HG03064 (cell line): ENCODE results near the gene STN1.
A peak's percentile ranks its signal among the peaks of the same experiment; 100 is the strongest.

ENCODE experiments used
- ATAC-seq: cut with Tn5 transposase; IDR thresholded peaks from one replicate; pipeline ENCODE4 v1.9.1; 2021; ENCODE audit warnings: low read depth; ENCODE audit not compliant: unreplicated experiment

Gene STN1, protein sequence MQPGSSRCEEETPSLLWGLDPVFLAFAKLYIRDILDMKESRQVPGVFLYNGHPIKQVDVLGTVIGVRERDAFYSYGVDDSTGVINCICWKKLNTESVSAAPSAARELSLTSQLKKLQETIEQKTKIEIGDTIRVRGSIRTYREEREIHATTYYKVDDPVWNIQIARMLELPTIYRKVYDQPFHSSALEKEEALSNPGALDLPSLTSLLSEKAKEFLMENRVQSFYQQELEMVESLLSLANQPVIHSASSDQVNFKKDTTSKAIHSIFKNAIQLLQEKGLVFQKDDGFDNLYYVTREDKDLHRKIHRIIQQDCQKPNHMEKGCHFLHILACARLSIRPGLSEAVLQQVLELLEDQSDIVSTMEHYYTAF

DNA sequence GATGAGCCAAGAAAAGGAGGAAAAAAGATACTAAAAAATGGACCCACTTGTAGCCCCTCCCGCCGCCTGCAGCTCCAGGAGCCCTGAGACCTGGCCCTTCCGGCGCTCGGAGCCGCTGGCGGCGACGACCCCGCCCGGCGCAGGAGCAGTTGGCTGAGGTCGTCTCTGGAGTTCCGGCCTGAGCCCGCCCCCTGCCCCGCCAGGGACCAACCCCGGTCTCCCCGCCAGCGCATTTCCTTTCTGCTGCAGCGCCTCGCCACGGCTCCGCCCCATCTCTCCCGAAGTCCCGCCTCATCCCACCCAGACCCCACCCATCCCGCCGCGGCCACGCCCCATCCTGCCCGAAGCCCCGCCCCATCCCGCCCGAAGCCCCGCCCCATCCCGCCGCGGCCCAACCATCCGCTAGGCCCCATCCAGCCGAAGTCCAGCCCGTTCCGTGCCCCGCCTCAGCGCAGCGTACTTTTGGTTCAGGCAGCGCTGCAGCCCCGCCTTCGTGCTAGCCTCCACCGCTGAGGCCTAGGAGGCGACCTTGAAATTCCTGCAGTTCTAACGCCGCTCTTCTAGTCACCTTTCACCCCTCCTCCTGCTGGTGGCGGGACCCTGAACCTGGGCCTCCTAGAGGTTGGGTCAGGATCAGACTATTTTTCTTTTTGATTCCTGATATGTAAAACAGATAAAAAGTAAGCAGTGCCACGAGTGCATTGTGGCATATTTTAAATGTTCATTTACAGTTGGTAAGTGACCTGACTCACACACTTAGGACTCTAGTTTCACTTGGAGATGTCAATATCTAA is at the start of gene STN1:
Gene STN1 (minus strand): TSS at position 132 of the 794 bp plus-strand sequence. CDS start 590 bp downstream, outside the sequence.
- peak; percentile 91 for ATAC-seq

DNA sequence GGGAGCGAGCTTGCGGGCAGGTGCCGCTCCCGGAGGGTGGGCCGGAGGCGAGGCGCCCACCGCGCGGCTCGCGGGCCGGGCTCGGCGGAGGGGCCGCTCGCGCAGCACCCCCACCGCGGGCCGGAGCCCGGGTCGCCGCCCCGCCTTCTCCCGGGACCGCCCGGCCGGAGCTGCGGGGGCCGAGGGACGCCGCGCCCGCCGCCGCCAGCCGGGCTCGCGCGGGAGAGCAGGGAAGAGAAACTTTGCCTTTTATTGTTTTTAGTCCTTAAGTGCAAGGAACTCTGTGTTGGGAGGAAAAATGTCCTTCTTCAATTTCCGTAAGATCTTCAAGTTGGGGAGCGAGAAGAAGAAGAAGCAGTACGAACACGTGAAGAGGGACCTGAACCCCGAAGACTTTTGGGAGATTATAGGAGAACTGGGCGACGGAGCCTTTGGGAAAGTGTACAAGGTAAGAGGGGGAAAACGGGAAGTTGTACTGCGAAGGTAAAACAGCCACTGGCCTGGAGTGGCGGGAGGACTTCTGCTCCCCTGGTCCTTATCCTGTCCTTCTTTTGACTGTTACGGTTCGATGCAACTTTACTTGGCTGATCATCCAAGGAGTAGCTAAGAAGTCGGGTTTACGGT is 49.6 kb upstream of the STN1 start:
- ATAC-seq = peak; percentile 47

DNA sequence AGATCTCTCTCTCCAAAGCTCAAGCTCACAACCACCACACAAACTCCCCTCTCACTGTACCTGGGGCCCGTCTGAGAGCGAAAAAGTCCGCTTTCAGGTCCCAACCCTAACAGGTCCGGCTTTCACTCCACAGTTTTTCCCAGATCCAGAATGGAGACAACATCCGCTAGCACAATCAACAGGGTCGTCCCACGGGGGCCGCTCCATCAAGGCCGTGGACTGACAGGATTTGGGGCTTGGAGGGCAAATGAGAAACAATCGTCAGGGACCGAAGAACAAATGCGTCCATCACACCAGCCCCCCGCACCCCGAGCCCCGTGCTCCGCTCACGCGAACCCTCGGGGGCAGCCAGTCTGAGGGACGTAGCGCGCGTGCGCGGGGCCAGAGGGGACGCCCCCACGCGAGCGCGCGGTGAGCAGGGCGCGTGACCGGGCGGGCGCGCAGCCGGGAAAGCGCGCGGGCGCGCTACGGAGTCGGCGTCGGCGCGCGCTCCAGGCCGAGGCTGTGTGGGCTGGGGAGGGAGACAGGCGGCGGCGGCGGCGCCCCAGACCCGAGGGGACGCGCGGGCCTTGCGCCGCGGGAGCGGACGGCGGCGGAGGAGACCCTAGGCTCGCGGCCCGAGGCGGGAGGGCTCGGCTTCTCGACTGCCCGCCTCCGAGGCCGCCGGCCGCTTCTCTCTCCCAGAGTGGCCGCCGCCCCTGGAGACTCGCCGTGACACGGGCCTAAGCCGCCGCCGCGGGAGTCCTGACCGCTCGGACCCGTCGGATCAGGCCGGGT is 48.9 kb upstream of the STN1 start, which contains the start of gene SLK:
Gene SLK (plus strand): TSS at position 470 of the 777 bp plus-strand sequence. CDS start 606 bp downstream, outside the sequence.
- ATAC-seq = peak; percentile 76

DNA sequence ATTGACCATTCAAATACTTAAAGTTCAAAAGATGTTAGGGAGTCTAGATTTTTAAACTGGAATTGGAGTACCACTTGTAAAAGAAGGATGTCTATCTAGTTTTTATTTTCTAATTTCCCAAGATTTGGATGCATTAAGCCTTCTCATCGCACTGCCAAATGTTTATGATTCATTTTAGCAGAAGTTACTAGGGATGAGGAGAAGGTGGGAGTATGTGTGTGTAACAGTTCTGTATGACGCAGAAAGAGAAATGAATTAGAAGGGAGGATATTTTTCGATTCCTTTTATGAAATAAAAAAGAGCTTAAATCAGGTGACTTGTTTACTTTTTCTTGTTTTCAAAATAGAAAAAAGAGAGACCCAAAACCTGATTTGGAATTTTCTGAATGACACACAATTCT is 42.1 kb upstream of the STN1 start:
- no peak for ATAC-seq

- no peak for ATAC-seq
Observed at GRCh38 chr10:103958996-103959395, 41.0 kb upstream of the STN1 start.

GRCh38 chr10:103954543-103954942 is 36.6 kb upstream of the STN1 start:
- ATAC-seq = no peak

DNA sequence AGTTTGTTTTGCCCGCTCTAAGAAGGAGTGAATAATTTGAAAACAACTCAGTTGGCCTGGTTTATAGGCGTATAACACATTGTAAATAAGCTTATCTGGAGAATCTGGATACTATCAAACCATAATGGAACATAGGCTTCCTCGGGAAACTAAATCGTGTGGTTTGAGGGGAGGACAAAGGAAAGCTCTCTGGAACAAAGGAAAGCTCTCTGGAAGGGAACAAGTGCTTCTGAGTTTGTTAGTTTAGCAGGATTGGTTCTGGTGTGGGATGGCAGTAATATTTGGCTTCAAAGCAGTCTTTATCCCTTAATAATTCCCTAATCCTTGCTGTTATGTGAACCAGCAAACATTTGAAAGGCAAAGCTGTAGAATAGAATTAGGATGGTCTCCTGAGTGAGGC is 34.0 kb upstream of the STN1 start:
- ATAC-seq = no peak

- no peak for ATAC-seq
Observed at GRCh38 chr10:103951183-103951582, 33.2 kb upstream of the STN1 start.

GRCh38 chr10:103949728-103950127 is 31.7 kb upstream of the STN1 start:
- ATAC-seq = no peak

- no peak for ATAC-seq
Observed at GRCh38 chr10:103947799-103948516, 30.0 kb upstream of the STN1 start.

DNA sequence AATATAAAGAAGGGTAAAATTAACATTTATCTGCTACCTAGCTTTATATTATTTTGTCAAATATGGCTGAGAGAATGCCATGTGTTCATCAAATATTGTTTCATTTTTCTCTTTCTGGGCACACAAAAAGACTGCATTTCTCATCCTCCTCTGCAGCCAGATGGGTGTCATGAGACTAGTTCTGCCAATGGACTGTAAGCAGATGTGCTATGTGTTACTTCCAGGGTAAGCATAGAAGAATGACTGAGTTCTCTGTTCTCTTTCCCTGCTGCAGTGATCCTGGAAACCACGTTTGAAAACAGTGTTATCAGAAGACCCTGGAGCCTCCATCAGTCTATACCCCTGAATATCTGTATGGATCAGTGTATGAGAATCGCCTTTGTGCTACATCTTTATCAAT is 24.9 kb upstream of the STN1 start:
- ATAC-seq = no peak

DNA sequence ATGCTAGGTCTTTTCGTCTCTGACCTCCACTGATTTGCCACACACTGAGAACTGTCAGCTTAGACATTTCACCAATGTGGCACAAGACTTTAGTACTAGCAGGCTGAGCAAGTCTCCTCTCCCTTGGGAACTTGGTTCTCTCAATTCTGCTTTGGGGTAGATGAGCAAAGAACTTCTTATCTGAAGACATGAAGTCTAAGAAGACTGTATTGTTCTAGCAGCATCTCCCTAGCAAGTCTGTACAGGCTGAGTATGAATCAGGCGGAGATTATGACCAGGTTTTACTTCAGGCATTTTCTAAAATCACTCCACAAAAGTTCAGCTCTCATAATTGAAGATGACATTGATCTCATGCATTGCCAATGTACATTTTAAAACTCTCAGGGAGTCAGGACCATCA is 23.8 kb upstream of the STN1 start:
- ATAC-seq = no peak

- no peak for ATAC-seq
Observed at GRCh38 chr10:103939522-103939921, 21.5 kb upstream of the STN1 start.

GRCh38 chr10:103936022-103936421 is 18.0 kb upstream of the STN1 start:
- ATAC-seq = no peak

GRCh38 chr10:103934308-103934707 is 16.3 kb upstream of the STN1 start:
- no peak for ATAC-seq

GRCh38 chr10:103933557-103934121 is 15.7 kb upstream of the STN1 start:
- ATAC-seq = no peak

DNA sequence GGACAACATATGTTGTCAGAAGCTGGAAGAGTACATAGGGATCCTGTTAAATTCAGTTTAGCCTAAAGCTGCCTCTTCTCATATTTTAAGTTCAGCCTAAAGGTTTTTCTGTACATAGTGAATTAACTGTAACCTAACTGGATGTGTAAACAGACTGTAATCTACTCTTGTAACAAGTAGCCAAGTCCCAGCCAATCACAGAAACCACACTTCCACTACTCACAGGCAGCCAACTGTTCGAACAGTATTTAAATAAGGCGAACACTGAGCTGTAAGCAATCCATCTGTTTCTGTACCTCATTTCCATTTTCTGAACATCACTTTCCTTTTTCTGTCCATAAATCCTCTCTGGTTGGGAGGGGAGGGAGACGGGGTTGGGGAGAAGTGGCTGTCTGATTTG is 15.0 kb upstream of the STN1 start:
- ATAC-seq = no peak

DNA sequence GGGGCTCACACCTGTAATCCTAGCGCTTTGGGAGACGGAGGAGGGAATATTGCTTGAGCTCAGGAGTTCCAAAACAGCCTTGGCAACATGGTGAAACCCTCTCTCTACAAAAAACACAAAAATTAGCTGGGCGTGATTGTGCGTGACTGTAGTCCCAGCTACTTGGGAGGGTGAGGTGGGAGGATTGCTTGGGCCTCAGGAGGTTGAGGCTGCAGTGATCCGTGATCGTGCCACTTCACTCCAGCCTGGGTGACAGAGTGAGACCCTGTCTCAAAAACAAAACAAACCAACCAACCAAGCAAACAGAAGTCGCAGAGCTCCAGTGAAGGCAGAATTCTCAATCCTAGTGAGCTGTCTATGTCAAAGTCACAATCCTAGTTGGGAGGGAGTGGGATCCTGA is 14.3 kb upstream of the STN1 start:
- ATAC-seq = no peak

DNA sequence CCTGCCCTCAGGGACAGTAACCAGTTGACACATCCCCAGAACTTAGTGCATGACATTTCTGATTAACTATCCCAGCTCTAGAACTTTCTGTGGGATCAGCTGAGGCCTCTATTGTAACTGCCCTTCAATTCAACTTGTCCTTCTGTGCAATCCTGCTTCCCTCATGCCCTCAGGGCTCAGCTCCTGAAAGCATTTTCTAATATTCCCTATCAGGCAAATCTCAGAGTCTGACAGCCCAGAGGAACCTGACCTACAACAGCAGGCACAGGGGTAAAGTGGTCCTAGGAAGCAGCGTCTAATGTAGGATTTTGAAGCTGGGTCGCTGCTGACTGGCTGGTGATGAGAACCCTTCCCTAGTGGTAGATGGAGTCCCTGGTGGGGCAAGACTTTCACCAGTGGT is 13.6 kb upstream of the STN1 start:
- no peak for ATAC-seq

DNA sequence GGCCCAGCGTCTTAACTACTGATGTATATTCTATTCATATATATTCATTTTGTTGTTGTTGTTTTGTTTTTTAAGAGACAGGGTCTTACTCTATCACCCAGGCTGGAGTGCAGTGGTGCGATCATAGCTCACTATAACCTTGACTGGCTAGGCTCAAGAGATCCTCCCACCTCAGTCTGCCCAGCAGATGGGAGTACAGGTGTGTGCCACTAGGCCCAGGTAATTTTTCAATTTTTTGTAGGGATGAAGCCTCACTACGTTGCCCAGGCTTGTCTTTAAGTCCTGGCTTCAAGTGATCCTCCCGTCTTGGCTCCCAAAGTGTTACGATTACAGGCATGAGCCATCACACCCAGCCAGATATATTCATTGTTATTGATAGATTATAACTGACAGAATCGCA is 12.9 kb upstream of the STN1 start:
- ATAC-seq = no peak
